Measurements from ENCODE around the gene SUPT7L.

The SUPT7L gene, protein sequence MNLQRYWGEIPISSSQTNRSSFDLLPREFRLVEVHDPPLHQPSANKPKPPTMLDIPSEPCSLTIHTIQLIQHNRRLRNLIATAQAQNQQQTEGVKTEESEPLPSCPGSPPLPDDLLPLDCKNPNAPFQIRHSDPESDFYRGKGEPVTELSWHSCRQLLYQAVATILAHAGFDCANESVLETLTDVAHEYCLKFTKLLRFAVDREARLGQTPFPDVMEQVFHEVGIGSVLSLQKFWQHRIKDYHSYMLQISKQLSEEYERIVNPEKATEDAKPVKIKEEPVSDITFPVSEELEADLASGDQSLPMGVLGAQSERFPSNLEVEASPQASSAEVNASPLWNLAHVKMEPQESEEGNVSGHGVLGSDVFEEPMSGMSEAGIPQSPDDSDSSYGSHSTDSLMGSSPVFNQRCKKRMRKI

DNA sequence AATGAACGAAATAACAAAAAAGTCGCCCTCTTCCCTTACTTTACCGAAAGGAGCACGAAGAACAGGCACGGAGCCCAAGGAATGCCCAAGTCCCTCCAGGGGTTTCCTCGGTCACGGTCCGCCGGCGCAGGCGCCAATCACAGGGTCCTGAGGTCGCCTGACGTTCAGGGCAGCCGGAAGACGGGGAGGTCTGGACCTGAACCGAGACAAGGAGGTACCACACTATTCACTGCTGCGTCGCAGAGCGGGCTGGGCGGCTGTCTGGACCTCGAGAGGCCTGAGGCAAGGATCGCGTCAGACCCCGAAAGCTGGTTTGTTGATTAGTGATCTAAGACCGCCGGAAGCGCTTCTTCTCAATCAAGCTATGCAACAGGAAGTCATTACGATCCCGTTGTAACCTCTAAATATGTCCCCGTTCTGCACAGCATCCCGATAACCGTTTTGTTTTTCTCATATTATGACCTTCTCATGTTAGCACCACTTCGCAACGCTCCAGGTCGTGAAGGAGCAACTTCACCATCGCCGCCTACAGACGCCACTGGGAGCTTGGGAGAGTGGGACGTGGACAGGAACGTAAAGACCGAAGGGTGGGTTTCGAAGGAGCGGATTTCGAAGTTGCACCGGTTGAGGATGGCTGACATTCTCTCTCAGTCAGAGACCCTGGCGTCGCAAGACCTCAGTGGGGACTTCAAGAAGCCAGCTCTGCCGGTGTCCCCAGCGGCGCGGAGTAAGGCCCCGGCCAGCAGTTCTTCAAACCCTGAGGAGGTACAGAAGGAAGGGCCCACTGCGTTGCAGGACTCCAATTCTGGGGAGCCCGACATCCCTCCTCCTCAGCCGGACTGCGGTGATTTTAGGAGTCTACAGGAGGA, at the start of gene SUPT7L, which contains the start of gene SLC4A1AP:
Gene SUPT7L (minus strand): TSS at position 330 of the 869 bp plus-strand sequence. CDS start 1,422 bp downstream, outside the sequence.
Gene SLC4A1AP (plus strand): TSS at position 605 of the 869 bp plus-strand sequence. CDS start 26 bp downstream, at position 631.
- DNase-seq = peak; percentile 84

DNA sequence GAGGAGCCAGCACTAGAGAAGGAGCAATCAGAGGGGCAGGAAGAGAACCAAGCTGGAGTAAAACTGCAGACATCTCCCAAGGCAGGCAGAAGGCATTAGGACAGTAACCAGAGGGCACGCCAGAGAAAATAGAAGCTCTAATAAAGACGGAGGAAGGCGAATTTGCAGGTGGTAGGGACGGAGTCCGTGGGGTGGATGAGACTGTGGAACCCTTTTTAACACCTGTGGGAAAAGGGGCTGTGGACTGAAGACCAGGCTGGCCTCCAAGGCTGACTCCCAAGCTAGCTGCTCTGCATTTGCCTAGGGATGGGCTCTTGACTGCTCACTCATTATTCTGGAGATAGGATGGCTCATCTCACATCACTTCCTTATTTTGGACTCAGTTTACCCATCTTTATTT, 49.8 kb upstream of the SUPT7L start:
- no peak for DNase-seq

DNA sequence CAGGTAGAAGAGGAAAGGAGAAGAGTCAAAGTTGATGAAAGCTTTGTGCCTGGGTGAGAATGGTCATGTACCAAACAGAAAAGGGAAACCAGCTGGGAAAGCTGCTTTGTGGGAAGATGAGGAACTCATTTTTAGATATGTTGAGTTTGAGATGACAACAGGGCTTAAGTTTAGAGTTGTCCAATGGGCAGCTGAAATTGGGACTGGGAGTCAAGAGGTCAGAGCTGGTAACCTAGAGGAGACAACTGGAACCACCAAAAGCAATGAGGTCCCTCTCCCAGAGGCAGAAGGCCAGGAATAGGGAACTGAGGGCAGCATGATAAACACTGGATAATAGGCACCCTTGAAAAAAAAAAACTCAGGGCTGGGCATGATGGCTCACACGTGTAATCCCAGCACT, 49.1 kb upstream of the SUPT7L start:
- no peak for DNase-seq

DNA sequence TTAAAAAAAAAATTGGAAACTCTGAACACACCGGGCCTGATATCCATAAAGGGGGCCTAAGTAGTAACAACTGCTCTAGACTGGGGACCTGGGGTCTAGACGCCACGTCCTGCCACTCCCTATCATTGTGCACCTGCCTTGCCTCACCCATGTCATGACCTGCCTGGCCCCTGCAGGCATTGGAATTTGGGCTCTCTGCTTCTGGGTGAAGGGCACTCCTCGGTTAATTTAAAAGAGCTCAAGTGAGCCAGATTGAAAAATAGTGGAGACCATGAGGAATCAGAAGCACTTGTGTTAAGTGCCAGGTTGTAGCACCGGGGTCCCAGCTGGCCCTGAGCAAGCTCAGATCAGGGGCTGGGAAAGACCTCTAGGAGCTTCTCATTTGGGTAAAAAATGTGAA, 48.4 kb upstream of the SUPT7L start:
- DNase-seq = no peak

DNA sequence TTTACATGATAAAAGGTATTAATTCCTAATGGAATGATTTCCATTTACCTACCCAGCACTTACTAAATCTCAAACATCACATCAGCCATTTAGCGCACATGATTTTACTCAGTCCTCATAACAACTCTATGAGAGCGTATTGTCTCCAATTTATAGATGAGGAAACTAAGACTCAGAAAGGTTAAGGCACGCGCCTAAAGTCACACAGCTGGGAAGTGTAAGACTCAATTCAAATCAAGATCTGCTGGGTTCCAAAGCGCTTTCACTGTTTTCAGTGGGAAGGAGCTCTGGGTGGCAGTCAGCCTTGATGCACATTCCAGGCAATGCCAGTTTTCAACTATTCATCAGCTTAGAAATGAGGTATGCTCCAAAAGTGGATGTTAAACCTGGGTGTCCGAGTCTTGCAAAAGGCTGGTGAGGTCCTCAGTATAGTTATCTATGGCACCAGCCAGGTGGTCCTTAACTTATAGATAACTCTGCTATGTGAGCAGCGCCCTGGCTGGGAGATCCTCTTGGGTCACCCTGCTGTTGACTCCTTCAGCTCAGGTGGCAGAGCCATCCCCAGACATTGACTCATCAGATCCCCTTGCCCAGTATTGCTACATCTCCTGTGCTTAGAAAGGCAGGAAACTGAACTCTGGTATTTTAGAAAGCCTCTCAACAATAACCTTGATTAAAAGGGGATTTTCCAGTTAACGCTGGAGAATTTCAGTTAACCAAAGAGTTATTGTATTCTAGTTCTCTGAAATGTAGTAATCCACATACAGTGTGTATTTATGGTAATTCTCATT, 47.4 kb upstream of the SUPT7L start:
- DNase-seq = no peak

DNA sequence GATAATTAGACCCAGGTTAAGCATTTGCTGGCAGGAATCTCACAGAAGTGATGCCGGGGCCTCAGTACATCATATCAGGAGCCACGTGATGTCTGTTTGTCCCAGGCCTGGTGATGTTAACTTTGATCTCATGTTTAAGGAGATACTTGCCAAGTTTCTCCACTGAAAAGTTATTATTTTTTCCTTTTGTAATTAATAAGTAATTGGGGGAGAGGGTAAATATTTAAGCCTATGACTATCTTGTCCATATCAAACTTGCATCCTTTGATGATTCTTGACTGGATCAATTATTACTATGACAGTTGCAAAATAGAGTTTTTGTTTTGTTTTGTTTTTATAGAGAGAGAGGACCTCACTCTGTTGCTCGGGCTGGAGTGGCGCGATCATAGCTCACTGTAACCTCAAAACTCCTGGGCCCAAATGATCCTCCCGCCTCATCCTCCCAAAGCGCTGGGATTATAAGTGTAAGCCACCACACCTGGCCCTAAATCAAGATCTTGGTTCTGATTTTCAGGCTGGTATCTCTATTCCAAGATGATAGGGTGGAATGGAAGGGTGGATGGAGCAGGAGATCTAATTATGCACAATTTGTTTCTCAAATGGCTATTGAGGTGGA, 46.7 kb upstream of the SUPT7L start:
- no peak for DNase-seq

DNA sequence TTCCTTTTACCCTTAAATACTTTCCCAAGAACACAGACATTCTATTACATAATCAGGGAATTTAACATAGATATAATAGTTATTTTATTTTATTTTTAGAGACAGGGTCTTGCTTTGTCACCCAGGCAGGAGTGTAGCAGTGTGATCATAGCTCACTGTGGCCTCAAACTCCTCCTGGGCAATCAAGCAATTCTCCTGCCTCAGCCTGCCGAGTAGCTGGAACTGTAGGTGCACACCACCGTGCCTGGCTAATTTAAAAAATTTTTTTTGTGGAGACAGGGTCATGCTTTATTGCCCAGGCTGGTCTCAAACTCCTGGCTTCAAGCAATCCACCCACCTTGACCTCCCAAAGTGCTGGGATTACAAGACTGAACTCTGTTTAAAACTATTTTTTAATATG, 45.9 kb upstream of the SUPT7L start:
- no peak for DNase-seq

DNA sequence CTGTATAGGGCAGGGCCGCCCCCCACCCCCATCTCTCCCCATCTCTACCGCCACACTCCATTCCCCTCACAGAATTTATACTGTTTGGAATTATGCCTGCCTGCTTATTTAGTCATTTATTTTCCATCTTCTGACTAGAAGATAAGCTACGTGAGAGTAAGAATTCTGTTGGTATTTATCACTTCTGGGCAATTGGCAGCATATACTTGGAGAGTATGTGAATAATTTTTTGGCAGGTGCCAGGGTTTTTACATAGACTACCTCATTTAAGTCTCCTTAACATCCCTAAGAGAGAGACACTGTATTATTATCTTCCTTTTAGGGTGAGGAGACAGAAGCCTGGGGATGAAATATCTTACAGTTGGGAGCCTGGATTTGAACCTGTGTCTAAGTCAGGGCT, 45.3 kb upstream of the SUPT7L start:
- DNase-seq = no peak

DNA sequence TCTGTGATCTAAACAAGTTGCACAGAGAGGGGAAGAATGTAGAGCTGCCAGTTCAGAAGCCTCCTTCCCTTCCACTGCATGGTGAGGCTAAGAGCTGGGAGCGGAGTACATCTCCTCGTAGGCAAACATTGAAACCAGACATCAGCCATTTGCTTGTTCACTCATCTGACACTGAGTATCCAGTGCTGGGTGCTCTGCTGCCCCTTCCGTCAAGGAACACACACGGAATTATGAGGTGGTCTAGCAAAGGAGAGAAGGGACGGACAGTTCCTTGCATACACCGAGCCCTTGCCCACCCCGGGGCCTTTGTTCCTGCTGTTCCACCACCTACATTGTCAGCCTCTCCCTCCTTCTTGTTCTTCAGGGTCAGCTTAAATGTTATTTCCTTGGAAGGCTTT, 44.8 kb upstream of the SUPT7L start:
- DNase-seq = no peak

DNA sequence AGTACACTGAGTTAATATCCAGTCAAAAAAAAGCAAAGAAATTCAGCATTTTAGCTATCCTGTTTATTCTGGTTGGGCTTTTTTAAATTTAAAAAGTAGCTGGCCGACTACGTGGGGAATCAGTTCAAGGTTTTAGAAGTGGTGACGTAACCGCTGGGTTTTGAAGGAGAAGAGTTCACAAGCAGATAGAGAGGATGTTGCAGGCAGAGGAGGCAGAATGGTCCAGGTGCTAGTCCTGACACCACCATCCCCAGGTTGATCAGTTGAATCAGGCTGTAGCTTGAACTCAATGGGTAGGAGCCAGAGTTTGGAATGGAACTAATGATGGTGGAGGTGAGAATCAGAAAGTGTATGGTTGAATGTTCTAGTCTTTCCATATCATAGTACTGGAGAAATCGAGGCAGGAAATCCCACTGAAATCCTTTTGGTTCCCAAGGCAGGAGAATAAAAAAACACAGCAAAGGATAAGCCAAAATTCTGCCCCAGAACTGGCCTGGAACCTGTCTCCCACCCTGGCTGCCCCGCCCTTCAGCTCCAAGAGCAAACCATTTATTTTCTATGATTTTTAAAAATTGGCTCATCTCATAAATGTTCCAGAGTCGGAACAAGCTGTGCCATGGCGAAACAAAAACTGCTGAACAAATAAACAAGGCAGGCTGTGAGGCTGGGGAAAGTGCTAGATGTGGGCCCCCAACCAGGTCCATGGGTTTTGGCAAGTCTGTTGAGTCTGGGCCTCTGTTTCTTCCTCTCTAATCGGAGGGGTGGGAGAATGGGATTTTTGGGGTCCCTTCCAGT, 44.2 kb upstream of the SUPT7L start:
- DNase-seq = no peak

DNA sequence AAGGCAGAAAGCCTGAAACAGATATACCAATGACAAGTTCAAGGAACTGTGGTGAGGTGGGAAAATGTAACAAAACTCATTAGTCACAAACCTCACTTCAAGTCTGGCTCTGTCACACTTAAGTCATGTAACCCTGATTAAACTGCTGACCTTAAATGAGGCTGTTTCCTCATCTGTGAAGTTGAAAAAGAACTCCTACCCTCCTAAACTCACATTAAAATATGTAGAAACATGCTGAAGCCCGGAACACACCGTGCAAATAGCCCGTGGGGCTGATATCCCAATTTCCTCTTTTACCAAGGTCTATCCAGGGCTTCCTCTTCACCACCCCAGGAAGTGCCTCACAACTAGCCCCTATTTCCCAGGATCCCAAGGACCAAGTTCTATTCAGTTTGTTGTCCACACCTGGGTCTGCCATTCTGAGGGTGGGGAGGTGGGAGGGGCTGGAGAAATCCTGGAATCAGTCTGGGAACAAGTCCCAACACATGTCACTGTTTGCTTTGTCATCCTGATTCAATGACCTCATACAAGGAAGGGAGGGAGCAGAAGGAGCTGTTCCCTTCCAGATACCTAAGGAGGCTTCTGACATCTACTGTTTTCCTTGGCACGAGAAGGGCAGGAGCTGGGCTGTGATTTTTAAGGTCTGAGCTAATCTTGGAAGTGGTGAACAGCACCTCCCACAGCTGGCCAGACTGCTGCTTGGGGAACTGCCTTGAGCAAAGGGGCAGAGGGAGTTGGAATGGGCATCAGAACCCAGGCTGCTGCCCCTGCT, 42.6 kb upstream of the SUPT7L start:
- DNase-seq = peak; percentile 82

DNA sequence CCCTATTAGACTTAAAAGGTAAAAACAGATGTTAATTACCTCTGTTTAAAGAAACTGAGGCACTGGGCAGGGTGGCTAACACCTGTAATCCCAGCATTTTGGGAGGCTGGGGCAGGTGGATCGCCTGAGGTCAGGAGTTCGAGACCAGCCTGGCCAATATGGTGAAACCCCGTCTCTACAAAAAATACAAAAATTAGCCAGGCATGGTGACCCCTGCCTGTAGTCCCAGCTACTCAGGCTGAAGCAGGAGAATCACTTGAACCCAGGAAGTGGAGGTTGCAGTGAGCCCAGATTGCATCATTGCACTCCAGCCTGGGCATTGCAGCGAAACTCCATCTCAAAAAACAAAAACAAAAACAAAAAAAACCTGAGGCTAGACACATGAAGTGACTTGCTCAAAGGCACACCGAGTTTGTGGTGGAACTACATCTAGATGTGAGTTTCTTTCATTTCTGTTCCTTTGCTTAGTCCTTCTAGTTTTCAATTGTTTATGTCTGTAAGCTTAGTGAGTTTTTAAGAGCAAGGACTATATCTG, 41.0 kb upstream of the SUPT7L start:
- no peak for DNase-seq

DNA sequence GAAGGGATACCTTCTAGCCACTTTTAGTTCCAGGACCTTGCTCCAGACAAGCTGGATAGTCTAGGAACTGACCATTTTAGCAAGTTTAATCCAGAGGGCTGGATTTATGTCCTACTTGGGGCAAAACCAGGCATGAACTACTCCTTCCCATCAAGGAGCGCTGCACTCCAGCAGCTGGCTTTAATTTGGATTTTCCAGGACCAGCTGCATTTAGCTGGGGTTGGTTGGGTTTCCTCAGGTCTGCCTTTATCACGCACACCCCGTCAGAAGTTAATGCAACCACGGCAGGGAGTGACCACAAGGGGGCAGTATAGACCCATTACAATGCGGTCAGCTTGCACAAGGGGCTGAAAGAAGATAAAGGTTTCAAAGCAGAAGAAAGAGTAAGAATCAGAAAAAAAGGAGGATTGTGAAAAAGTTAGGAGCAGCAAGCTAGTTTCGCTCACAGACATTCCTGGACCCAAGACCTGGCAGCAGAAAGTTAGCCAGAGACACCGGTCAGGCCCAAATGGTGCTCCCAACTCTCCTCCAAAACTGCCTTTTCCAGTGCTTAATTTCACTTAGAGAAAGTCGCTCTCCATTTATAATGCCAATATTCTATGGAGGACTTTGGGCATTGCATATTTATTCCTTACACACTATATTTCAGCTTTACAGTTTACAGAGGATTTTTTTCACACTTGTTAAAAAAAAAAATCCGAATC, 40.4 kb upstream of the SUPT7L start:
- DNase-seq = peak; percentile 68

DNA sequence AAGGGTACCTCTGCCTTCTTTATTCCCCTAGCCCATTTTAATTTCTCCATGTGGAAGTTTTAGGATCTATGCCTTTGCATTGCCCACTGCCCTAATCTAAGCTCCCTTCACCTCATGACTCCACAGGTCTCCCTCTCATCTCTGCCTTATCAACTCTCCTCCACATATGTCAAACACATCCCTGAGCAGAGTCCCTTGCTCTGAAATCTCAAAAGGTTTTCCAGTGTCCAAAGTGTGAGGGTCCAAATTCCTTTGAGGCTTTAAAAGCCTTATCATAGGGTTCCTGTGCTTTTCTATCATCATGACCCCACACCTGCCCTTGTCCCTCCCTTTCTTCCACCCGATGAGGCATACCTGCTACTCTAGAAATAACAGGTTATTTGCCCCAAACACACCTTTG, 38.9 kb upstream of the SUPT7L start:
- DNase-seq = no peak

DNA sequence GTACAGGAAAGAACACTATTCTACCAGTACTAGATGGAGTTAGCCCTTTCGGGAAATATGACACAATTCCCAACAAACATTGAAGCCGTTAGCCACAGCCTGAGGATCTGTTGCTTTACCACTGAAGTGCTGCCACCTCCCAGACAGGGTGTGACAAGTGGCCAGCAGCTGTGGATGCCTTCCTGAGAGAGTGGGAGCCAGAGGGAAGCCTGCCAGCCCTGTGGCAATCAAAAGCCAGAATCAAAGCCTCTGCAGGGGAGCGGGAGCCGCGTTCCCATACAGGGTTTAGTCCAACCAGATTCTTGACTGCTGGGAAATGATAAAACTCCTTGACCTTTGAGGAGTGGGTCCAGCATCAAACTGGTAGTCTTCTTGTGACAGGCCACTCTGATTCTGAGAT, 38.3 kb upstream of the SUPT7L start:
- DNase-seq = peak; percentile 37

DNA sequence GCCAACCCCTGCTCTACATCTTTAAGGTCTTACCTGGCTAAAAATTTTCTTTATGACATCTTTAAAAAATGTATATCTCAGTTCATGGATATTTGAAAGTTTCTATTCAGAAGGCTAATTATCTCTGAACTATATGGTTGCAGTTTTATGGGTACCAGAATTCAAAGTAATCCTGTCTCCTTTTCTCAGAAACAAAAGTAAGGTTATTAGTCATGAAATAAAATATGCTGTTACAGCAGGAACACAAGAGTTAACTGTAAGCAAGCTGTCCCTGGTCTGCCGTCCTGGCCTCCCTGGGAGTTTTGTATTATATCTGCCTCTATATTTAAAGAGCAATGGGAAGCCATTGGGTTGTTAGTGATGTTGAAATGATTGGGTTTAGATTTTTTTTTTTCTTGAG, 34.2 kb upstream of the SUPT7L start:
- DNase-seq = no peak

DNA sequence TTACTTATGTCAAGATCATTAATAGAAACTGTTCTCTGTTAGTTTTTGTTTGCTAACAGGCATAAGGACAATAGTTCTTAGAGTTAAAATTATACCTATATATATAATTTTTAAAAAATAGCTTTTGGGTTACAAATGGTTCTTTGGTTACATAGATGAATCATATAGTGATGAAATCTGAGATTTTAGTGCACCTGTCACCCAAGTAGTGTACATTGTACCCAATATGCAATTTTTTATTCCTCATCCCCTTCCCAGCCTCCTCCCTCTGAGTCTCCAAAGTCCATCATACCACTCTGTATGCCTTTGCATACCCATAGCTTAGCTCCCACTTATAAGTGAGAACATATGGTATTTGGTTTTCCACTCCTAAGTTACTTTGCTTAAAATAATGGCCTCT, 26.6 kb upstream of the SUPT7L start:
- DNase-seq = peak; percentile 43

DNA sequence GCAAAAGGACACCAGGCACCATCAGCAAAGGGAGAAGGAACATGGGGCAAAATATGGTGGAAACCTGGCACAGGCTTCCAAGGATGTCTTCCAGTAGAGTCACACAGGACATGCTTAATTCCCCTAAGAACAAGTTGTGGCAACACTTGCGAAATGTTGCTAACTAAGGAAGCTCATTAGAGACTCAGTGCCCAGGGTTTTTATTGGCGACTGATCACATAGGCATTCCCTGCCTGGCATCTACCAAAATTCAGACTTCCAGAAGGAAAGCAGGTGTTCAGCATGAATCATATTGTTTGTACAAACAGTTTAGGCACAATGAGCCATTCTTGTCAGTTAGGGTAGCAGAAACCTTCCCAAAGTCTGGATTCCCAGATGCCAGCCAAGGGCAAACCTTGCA, 26.0 kb upstream of the SUPT7L start:
- peak; percentile 75 for DNase-seq

DNA sequence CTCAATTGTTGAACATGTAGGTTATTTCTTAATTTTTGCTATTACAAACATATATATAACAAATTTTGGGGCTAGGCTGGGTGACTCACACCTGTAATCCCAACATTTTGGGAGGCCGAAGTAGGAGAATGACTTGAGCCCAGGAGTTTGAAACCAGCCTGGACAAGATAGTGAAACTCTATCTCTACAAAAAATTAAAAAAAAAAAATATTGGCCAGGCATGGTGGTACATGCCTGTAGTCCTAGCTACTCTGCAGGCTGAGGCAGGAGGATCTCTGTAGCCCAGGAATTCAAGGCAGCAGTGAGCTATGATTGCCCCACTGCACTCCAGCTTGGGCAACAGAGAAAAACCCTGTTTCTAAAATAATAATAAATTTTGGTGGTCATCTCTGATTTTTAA, 23.8 kb upstream of the SUPT7L start:
- no peak for DNase-seq

DNA sequence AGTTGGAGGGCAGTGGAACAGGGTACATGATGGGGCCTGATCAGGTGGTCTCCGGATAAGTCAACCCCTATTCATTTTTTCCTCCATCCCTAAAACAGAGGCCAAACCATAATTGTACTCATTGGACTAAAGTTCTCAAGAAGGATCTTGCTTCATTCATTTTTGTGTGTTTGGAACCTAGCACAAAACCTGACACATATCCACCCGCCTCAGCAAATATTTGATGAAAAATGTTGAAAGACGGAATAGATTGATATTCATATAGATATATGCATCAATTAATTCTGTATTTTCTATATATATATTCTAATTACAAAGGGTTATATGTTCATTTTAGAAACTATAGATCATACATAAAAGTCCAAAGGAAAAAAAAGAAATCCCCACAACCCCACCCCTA, 22.2 kb upstream of the SUPT7L start:
- no peak for DNase-seq

Data from NCI-H69 (cell line).